ENCODE measurements around the gene GOLGA2. TPM values are rescaled to one million over a fixed set of nuclear protein-coding genes. Genes with fewer than 3 reads are reported as not detected.

Gene GOLGA2
- total and polyA plus RNA-seq, 2 of the 13 experiments (the other 11 are each of a cell fraction or from before 2014, with no cell fraction given), result 45.3 to 45.8 TPM

GRCh38 chr9:128322404-128323211 lies 46.8 kb upstream of the GOLGA2 start, which contains the start of the genes COQ4 and TRUB2 (continued):
- no peak for TF ChIP-seq ZNF703 (CRISPR knock-in tag; IDR thresholded peaks at IDR 0.05; ENCODE audit: borderline replicate concordance)
- TF ChIP-seq ZNF572 (CRISPR knock-in tag; IDR thresholded peaks at IDR 0.05), result peak; percentile 43; the same call in 1 of the 2 replicates
- TF ChIP-seq HNRNPH1 (optimal IDR thresholded peaks at IDR 0.05; ENCODE audit: low read depth, low read length), result no peak
- no peak; the same call in 1 of the 2 replicates for TF ChIP-seq MTERF4 (CRISPR knock-in tag; IDR thresholded peaks at IDR 0.05)
- TF ChIP-seq ZNF788 (CRISPR knock-in tag; IDR thresholded peaks at IDR 0.05; ENCODE audit: borderline replicate concordance), result peak; percentile 93; the same call in 1 of the 2 replicates
- TF ChIP-seq ZMYM4 (CRISPR knock-in tag; IDR thresholded peaks at IDR 0.05), result peak; percentile 41; the same call in 1 of the 2 replicates
- TF ChIP-seq SNAPC4 (CRISPR knock-in tag; IDR thresholded peaks at IDR 0.05), result no peak
- no peak for TF ChIP-seq ZFYVE20 (CRISPR knock-in tag; IDR thresholded peaks at IDR 0.05; ENCODE audit: borderline replicate concordance, low read depth)
- 0 out of 2 replicates have a peak, but pooled peaks have one; percentile 27 for TF ChIP-seq ZBTB2 (CRISPR knock-in tag; IDR thresholded peaks at IDR 0.05; ENCODE audit: low read depth)
- TF ChIP-seq ZNF883 (CRISPR knock-in tag; IDR thresholded peaks at IDR 0.05; ENCODE audit: not compliant biosample characterization), result no peak
- peak; percentile 69 for TF ChIP-seq PAXIP1 (CRISPR knock-in tag; conservative IDR thresholded peaks at IDR 0.05)
- TF ChIP-seq MAFK (conservative IDR thresholded peaks at IDR 0.05 in 1 of 2, IDR thresholded peaks at IDR 0.05 in 1 of 2; ENCODE audit: low read length in 2 of 2), result no peak

All from HepG2 (cell line).